Right atrium auricular region (tissue), 2 donors: ENCODE measurements around the gene CCDC24. TPM values are rescaled to one million over a fixed set of nuclear protein-coding genes. Genes with fewer than 3 reads are reported as not detected.

Source experiments
- DNase-seq: peaks from one replicate; pipeline ENCODE4 v3.0.0-alpha.2; 2019; ENCODE audit warnings: low spot score
- H3K27ac ChIP-seq, 2 donors: fragments of 200-600 bp; sonication (generic); 1 replicate in 1 of 2; 2 replicates in 1 of 2; pipeline ENCODE4 v1.5.1; 2016 to 2019
- H3K27me3 ChIP-seq, 2 donors: fragments of 200-600 bp; sonication (generic); one replicate each; pipeline versions ENCODE4 v1.5.1 to v1.6.0; 2017 to 2019
- H3K36me3 ChIP-seq: fragments of 200-600 bp; sonication (generic); one replicate; pipeline ENCODE4 v1.5.1; 2016
- H3K4me1 ChIP-seq, 2 donors: fragments of 200-600 bp; sonication (generic); one replicate each; pipeline versions ENCODE4 v1.5.1 to v1.6.0; 2017 to 2019
- H3K4me3 ChIP-seq, 2 donors: fragments of 200-600 bp; sonication (generic); 1 replicate in 1 of 2; 2 replicates in 1 of 2; pipeline ENCODE4 v1.5.1; 2017 to 2019; ENCODE audit warnings: mild to moderate bottlenecking in 1 of 2, moderate library complexity in 1 of 2
- H3K9me3 ChIP-seq, 2 donors: fragments of 200-600 bp; sonication (generic); one replicate each; pipeline ENCODE4 v1.5.1; 2019
- CTCF ChIP-seq, 2 donors: fragments of 200-600 bp; sonication (generic); IDR thresholded peaks; one replicate each; pipeline ENCODE4 v1.5.1; 2019; ENCODE audit warnings: antibody characterized with exemption in 2 of 2
- total RNA-seq, 2 donors: library from RNA; depleted of rRNA; stranded (reverse); fragments of >200 nt; gene quantifications; one replicate each; pipeline ENCODE4 v1.1.0, GENCODE V29; 2016

CCDC24 gene
- total RNA-seq, 2 donors from 2014 or later = 1.6 to 2.0 TPM

GRCh38 chr1:44027320-44027719, 35.9 kb downstream of the CCDC24 start:
- TF ChIP-seq CTCF (IDR thresholded peaks at IDR 0.05) = no peak
- no peak overlapping the region for H3K4me3 ChIP-seq
- H3K27ac ChIP-seq = no peak overlapping the region
- no peak for DNase-seq
- H3K4me1 ChIP-seq = peaks cover 0 to 23% of the 10 kb centered on the region in 2 donors
- H3K27me3 ChIP-seq = no peaks in the 10 kb centered on the region
- H3K36me3 ChIP-seq = no peaks in the 10 kb centered on the region
- H3K9me3 ChIP-seq = no peaks in the 10 kb centered on the region

GRCh38 chr1:44029260-44029910, 38.0 kb downstream of the CCDC24 start:
- peaks cover 0 to 23% of the 10 kb centered on the region in 2 donors for H3K4me1 ChIP-seq
- no peaks in the 10 kb centered on the region for H3K27me3 ChIP-seq

GRCh38 chr1:44029911-44030604, 38.7 kb downstream of the CCDC24 start:
- no peaks in the 10 kb centered on the region for H3K9me3 ChIP-seq
- no peak for TF ChIP-seq CTCF (IDR thresholded peaks at IDR 0.05)
- peak; percentile 91 for DNase-seq
- no peaks in the 10 kb centered on the region for H3K27me3 ChIP-seq
- H3K27ac ChIP-seq = peak overlapping the region; percentile 83 to 87
- H3K4me3 ChIP-seq = peak overlapping the region; percentile 53 to 83
- peaks cover 0 to 24% of the 10 kb centered on the region in 2 donors for H3K4me1 ChIP-seq
- H3K36me3 ChIP-seq = no peaks in the 10 kb centered on the region

More at GRCh38 chr1:44029260-44029910, 38.0 kb downstream of the CCDC24 start:
- H3K27ac ChIP-seq = peak overlapping the region; percentile 83 to 87
- H3K36me3 ChIP-seq = no peaks in the 10 kb centered on the region
- no peaks in the 10 kb centered on the region for H3K9me3 ChIP-seq
- no peak for TF ChIP-seq CTCF (IDR thresholded peaks at IDR 0.05)
- peak overlapping the region; percentile 53 to 83 for H3K4me3 ChIP-seq
- no peak for DNase-seq

- TF ChIP-seq CTCF (IDR thresholded peaks at IDR 0.05) = peak in 1 of 2 donors; percentile 50
- H3K4me3 ChIP-seq = peak overlapping the region; percentile 53 to 83
- peaks cover 0 to 31% of the 10 kb centered on the region in 2 donors for H3K4me1 ChIP-seq
- no peaks in the 10 kb centered on the region for H3K9me3 ChIP-seq
- H3K27ac ChIP-seq = peak overlapping the region; percentile 83 to 87
- H3K27me3 ChIP-seq = no peaks in the 10 kb centered on the region
- H3K36me3 ChIP-seq = no peaks in the 10 kb centered on the region
- no peak for DNase-seq
Observed at GRCh38 chr1:44030605-44031251, 39.3 kb downstream of the CCDC24 start.

GRCh38 chr1:44031252-44032169, 40.1 kb downstream of the CCDC24 start, which contains the start of gene SLC6A9:
TSS of gene SLC6A9 (minus strand) at chr1:44031462. CDS start at chr1:44024277, 7,185 bp downstream.
- Histone ChIP-seq H3K4me3 (peak within 1 kb of the TSS; percentile 53 to 83), H3K27me3 (no peaks in the 10 kb centered on the region), H3K4me1 (peaks cover 0 to 39% of the 10 kb centered on the region in 2 donors), H3K27ac (peak within 1 kb of the TSS; percentile 83 to 87), H3K36me3 (no peaks in the 10 kb centered on the region), H3K9me3 (no peaks in the 10 kb centered on the region)
- no peak for DNase-seq
- TF ChIP-seq CTCF (IDR thresholded peaks at IDR 0.05) = no peak
